Measurements from ENCODE around the gene TAOK1.

Gene TAOK1

GRCh38 chr17:29383686-29384085 is 6.5 kb upstream of the TAOK1 start:
- no peaks in the 10 kb centered on the region for H3K36me3 ChIP-seq (ENCODE audit: control insufficient read depth, insufficient read depth, low read length)
- H3K27me3 ChIP-seq (replicated peaks; ENCODE audit: control insufficient read depth, insufficient read depth, low read length) = no peaks in the 10 kb centered on the region
- H3K4me3 ChIP-seq (replicated peaks; ENCODE audit: low read depth, low read length) = no peak overlapping the region
- no peak for TF ChIP-seq CTCF (IDR thresholded peaks at IDR 0.05; ENCODE audit: insufficient read depth, low read length, poor library complexity, severe bottlenecking)
- DNase-seq (ENCODE audit: extremely low read depth, insufficient read length) = no peak

GRCh38 chr17:29384901-29385300 is 5.3 kb upstream of the TAOK1 start:
- Histone ChIP-seq H3K4me3 (replicated peaks; ENCODE audit: low read depth, low read length) (no peak overlapping the region), H3K27me3 (replicated peaks; ENCODE audit: control insufficient read depth, insufficient read depth, low read length) (no peaks in the 10 kb centered on the region), H3K36me3 (ENCODE audit: control insufficient read depth, insufficient read depth, low read length) (no peaks in the 10 kb centered on the region)
- no peak for TF ChIP-seq CTCF (IDR thresholded peaks at IDR 0.05; ENCODE audit: insufficient read depth, low read length, poor library complexity, severe bottlenecking)
- DNase-seq (ENCODE audit: extremely low read depth, insufficient read length) = no peak

GRCh38 chr17:29386760-29387159 is 3.4 kb upstream of the TAOK1 start:
- Histone ChIP-seq H3K27me3 (replicated peaks; ENCODE audit: control insufficient read depth, insufficient read depth, low read length) (no peaks in the 10 kb centered on the region), H3K4me3 (replicated peaks; ENCODE audit: low read depth, low read length) (no peak overlapping the region), H3K36me3 (ENCODE audit: control insufficient read depth, insufficient read depth, low read length) (no peaks in the 10 kb centered on the region)
- no peak for DNase-seq (ENCODE audit: extremely low read depth, insufficient read length)
- no peak for TF ChIP-seq CTCF (IDR thresholded peaks at IDR 0.05; ENCODE audit: insufficient read depth, low read length, poor library complexity, severe bottlenecking)

- Histone ChIP-seq H3K27me3 (replicated peaks; ENCODE audit: control insufficient read depth, insufficient read depth, low read length) (no peaks in the 10 kb centered on the region), H3K4me3 (replicated peaks; ENCODE audit: low read depth, low read length) (no peak overlapping the region), H3K36me3 (ENCODE audit: control insufficient read depth, insufficient read depth, low read length) (no peaks in the 10 kb centered on the region)
- DNase-seq (ENCODE audit: extremely low read depth, insufficient read length) = no peak
- no peak for TF ChIP-seq CTCF (IDR thresholded peaks at IDR 0.05; ENCODE audit: insufficient read depth, low read length, poor library complexity, severe bottlenecking)
These were observed 1.2 kb upstream of the TAOK1 start for GRCh38 chr17:29388937-29389336.

- H3K36me3 ChIP-seq (ENCODE audit: control insufficient read depth, insufficient read depth, low read length) = no peaks in the 10 kb centered on the region
- peak; percentile 21 for DNase-seq (ENCODE audit: extremely low read depth, insufficient read length)
- no peaks in the 10 kb centered on the region for H3K27me3 ChIP-seq (replicated peaks; ENCODE audit: control insufficient read depth, insufficient read depth, low read length)
- H3K4me3 ChIP-seq (replicated peaks; ENCODE audit: low read depth, low read length) = peak overlapping the region; percentile 71
- TF ChIP-seq CTCF (IDR thresholded peaks at IDR 0.05; ENCODE audit: insufficient read depth, low read length, poor library complexity, severe bottlenecking) = no peak
These were observed 878 bp downstream of the TAOK1 start for GRCh38 chr17:29390851-29391631.

Measured in GM06990 (cell line).